ENCODE measurements around the gene CD300C.

Gene CD300C

DNA sequence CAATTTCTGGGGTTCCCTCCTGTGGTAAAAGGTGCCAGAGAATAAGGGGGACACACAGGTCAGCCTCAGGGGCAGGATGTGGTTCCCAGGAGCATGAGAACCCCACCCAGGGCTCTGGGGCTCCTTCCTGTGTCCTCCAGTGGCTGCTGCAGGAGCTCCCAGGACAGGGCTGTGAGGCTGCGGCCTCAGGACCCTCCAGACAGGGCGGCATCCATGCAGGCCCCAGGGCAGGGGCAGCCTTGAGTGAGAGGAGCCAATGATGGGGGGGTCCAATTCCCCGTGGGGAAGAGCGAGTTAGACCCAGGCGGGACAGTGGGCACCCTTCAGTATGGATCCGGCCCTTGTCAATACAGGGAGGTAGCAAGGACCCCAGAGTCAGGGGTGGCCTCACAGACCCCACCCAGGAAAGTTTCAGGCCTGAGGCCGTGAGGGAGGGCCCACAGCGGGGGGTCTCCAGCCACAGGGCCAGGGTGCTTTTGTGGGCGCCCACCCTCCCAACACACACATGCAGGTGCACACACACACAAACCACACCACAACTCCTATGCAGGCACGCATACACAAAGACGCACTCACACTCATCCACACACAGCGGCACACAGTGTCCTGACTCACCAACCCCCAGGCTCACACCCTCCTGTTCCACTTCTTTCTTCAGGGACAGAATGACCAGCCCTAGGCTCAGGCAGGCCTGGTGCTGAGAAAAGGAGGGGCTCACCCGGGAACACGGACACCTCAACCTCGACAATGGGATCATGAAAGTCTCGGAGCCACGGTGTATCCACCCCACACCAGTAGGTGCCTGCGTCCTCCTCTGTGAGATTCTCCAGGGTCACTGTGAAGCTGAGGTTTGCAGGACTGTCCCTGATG, 1.8 kb downstream of the CD300C start:
- Histone ChIP-seq H3K27me3 (ENCODE audit: control insufficient read depth in 1 of 2, insufficient read depth in 1 of 2, low read length in 2 of 2) (peaks cover 8 to 54% of the 10 kb centered on the region in 2 experiments), H2BK12ac (ENCODE audit: low read length in 2 of 2) (no peak overlapping the region), H3K4me1 (ENCODE audit: control insufficient read depth, insufficient read depth, low read depth, low read length) (peaks cover 2% of the 10 kb centered on the region), H4K91ac (ENCODE audit: low read length) (no peak overlapping the region), H3K4ac (ENCODE audit: low read depth in 1 of 2, low read length in 2 of 2) (no peak overlapping the region), H3K27ac (ENCODE audit: low read length, poor library complexity, severe bottlenecking) (no peak overlapping the region), H2BK15ac (ENCODE audit: low read depth, poor library complexity, severe bottlenecking) (no peak overlapping the region), H2AFZ (ENCODE audit: low read depth, low read length) (no peak overlapping the region), H3K4me2 (ENCODE audit: low read length, poor library complexity, severe bottlenecking) (no peak overlapping the region), H3K9ac (ENCODE audit: low read length) (no peak overlapping the region), H3K14ac (ENCODE audit: low read length in 2 of 2) (no peak overlapping the region), H2BK5ac (ENCODE audit: low read depth, low read length, poor library complexity, severe bottlenecking) (no peak overlapping the region), H3K18ac (ENCODE audit: low read depth in 1 of 2, low read length in 2 of 2) (no peak overlapping the region), H3K79me1 (replicated peaks; ENCODE audit: low read length, poor library complexity, severe bottlenecking) (no peaks in the 10 kb centered on the region), H3K9me3 (ENCODE audit: control insufficient read depth, low read length) (no peaks in the 10 kb centered on the region), H3K23ac (ENCODE audit: low read length in 2 of 2) (no peak overlapping the region), H4K8ac (ENCODE audit: low read length) (no peak overlapping the region), H2BK120ac (ENCODE audit: low read depth, low read length) (no peak overlapping the region), H3K36me3 (ENCODE audit: control insufficient read depth in 1 of 2, insufficient read depth in 2 of 2, low read depth in 1 of 2, low read length in 2 of 2) (no peaks in the 10 kb centered on the region), H3K4me3 (ENCODE audit: insufficient read depth in 1 of 2, low read depth in 1 of 2, low read length in 2 of 2) (no peak overlapping the region), H2AK5ac (ENCODE audit: low read length, severe bottlenecking) (no peak overlapping the region)
- 88% methylated on average over 18 of the region's 18 CpGs for WGBS
- DNase-seq: no peak

DNA sequence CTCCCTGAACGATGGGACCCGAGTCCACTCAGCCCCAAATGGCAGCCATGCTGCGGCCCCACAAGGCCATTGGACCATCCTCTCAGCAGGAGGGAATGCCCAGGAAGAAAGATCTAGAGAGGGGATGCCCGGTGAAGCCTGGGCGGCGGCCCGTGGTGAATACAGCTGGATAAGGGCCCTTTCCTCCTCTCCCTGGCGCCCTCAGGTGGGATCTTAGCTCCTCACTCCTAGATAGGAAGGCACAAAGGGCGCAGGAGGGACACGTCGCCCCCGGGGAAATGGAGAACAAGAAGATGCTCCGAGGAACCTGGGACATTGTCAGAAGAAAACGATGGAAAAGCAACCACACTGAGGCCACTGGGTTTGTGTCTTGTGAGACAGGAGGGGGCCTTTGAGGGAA, 2.5 kb downstream of the CD300C start:
- H3K27ac ChIP-seq (ENCODE audit: low read length, poor library complexity, severe bottlenecking): no peak overlapping the region
- no peaks in the 10 kb centered on the region for H3K79me1 ChIP-seq (replicated peaks; ENCODE audit: low read length, poor library complexity, severe bottlenecking)
- no peak overlapping the region for H2BK120ac ChIP-seq (ENCODE audit: low read depth, low read length)
- H3K18ac ChIP-seq (ENCODE audit: low read depth in 1 of 2, low read length in 2 of 2): no peak overlapping the region
- DNase-seq: no peak
- no peak overlapping the region for H3K4me2 ChIP-seq (ENCODE audit: low read length, poor library complexity, severe bottlenecking)
- no peak overlapping the region for H3K4ac ChIP-seq (ENCODE audit: low read depth in 1 of 2, low read length in 2 of 2)
- H3K4me1 ChIP-seq (ENCODE audit: control insufficient read depth, insufficient read depth, low read depth, low read length): peaks cover 2% of the 10 kb centered on the region
- no peak overlapping the region for H2AFZ ChIP-seq (ENCODE audit: low read depth, low read length)
- no peak overlapping the region for H3K4me3 ChIP-seq (ENCODE audit: insufficient read depth in 1 of 2, low read depth in 1 of 2, low read length in 2 of 2)
- WGBS: 72% methylated on average over 14 of the region's 14 CpGs
- no peak overlapping the region for H4K8ac ChIP-seq (ENCODE audit: low read length)
- H3K9me3 ChIP-seq (ENCODE audit: control insufficient read depth, low read length): no peaks in the 10 kb centered on the region
- no peak overlapping the region for H2AK5ac ChIP-seq (ENCODE audit: low read length, severe bottlenecking)
- H3K9ac ChIP-seq (ENCODE audit: low read length): no peak overlapping the region
- H2BK12ac ChIP-seq (ENCODE audit: low read length in 2 of 2): no peak overlapping the region
- peaks cover 5 to 53% of the 10 kb centered on the region in 2 experiments for H3K27me3 ChIP-seq (ENCODE audit: control insufficient read depth in 1 of 2, insufficient read depth in 1 of 2, low read length in 2 of 2)
- no peak overlapping the region for H3K23ac ChIP-seq (ENCODE audit: low read length in 2 of 2)
- no peaks in the 10 kb centered on the region for H3K36me3 ChIP-seq (ENCODE audit: control insufficient read depth in 1 of 2, insufficient read depth in 2 of 2, low read depth in 1 of 2, low read length in 2 of 2)
- H2BK15ac ChIP-seq (ENCODE audit: low read depth, poor library complexity, severe bottlenecking): no peak overlapping the region
- no peak overlapping the region for H4K91ac ChIP-seq (ENCODE audit: low read length)
- H2BK5ac ChIP-seq (ENCODE audit: low read depth, low read length, poor library complexity, severe bottlenecking): no peak overlapping the region
- H3K14ac ChIP-seq (ENCODE audit: low read length in 2 of 2): no peak overlapping the region

DNA sequence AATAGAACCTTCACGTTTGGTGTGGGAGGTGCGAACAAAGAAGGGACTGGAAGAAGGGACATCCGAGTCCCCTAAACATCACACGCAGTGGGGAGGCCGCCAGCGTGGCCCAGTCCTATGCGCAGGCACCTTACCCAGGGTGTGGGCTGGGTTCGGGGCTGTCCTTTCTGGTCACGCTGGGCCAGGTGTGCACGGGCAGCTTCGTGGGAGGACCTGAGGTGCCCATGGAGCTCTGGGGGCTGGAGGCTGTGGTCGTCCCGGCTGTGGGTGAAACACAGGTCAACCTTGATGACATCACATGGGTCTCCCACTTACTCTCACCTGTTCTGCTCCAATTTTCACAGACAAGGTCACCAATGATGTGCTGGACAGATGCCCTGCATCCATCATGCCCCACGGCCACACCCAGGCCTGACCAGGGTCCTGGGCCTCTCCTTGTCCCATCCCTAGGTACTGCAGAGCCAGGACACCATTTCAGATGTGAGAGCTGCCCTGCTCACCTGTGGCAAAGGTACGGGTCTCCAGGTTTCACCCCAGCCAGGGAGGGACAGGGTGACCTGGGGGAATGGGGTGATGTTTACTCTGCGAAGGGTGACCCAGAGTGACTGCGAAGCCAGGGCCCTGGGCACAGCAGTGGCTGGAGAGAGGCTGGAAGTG, 3.1 kb downstream of the CD300C start:
- Histone ChIP-seq H2BK120ac (ENCODE audit: low read depth, low read length) (no peak overlapping the region), H2AFZ (ENCODE audit: low read depth, low read length) (no peak overlapping the region), H2BK12ac (ENCODE audit: low read length in 2 of 2) (no peak overlapping the region), H3K27me3 (ENCODE audit: control insufficient read depth in 1 of 2, insufficient read depth in 1 of 2, low read length in 2 of 2) (peaks cover 9 to 53% of the 10 kb centered on the region in 2 experiments), H4K91ac (ENCODE audit: low read length) (no peak overlapping the region), H4K8ac (ENCODE audit: low read length) (no peak overlapping the region), H2AK5ac (ENCODE audit: low read length, severe bottlenecking) (no peak overlapping the region), H3K4me1 (ENCODE audit: control insufficient read depth, insufficient read depth, low read depth, low read length) (peaks cover 2% of the 10 kb centered on the region), H3K18ac (ENCODE audit: low read depth in 1 of 2, low read length in 2 of 2) (no peak overlapping the region), H3K4me3 (ENCODE audit: insufficient read depth in 1 of 2, low read depth in 1 of 2, low read length in 2 of 2) (peak overlapping the region in 1 of 2 experiments; percentile 10), H3K9ac (ENCODE audit: low read length) (no peak overlapping the region), H3K4me2 (ENCODE audit: low read length, poor library complexity, severe bottlenecking) (no peak overlapping the region), H2BK15ac (ENCODE audit: low read depth, poor library complexity, severe bottlenecking) (no peak overlapping the region), H3K9me3 (ENCODE audit: control insufficient read depth, low read length) (no peaks in the 10 kb centered on the region), H3K27ac (ENCODE audit: low read length, poor library complexity, severe bottlenecking) (no peak overlapping the region), H3K4ac (ENCODE audit: low read depth in 1 of 2, low read length in 2 of 2) (no peak overlapping the region), H3K23ac (ENCODE audit: low read length in 2 of 2) (no peak overlapping the region), H2BK5ac (ENCODE audit: low read depth, low read length, poor library complexity, severe bottlenecking) (no peak overlapping the region), H3K36me3 (ENCODE audit: control insufficient read depth in 1 of 2, insufficient read depth in 2 of 2, low read depth in 1 of 2, low read length in 2 of 2) (no peaks in the 10 kb centered on the region), H3K79me1 (replicated peaks; ENCODE audit: low read length, poor library complexity, severe bottlenecking) (no peaks in the 10 kb centered on the region), H3K14ac (ENCODE audit: low read length in 2 of 2) (no peak overlapping the region)
- 85% methylated on average over 17 of the region's 17 CpGs for whole genome bisulfite sequencing
- DNase-seq: no peak

DNA sequence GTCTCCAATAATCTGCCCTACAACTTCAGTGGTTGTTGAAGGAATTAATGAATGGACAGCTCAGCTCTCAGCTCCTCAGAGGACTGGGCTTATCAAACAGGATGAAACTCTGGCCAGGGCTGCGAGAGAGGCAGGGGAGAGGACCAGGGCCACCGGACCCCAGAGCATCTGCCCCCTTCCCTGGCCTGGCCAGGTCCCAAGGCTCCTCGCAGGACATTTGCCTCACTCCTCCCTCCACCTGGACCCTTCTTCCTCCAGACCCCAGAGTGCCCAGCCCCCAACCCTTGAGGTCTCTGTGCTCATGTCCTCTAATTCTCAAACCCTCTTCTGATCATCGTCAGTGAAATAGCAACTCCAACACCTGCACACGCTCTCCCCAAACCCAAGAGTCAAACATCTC, 3.7 kb downstream of the CD300C start:
- H2AFZ ChIP-seq (ENCODE audit: low read depth, low read length): no peak overlapping the region

More for the DNA sequence above, 3.7 kb downstream of the CD300C start:
- Histone ChIP-seq H3K4me1 (ENCODE audit: control insufficient read depth, insufficient read depth, low read depth, low read length) (peaks cover 2% of the 10 kb centered on the region), H4K91ac (ENCODE audit: low read length) (no peak overlapping the region), H4K8ac (ENCODE audit: low read length) (no peak overlapping the region), H3K4ac (ENCODE audit: low read depth in 1 of 2, low read length in 2 of 2) (no peak overlapping the region), H2BK5ac (ENCODE audit: low read depth, low read length, poor library complexity, severe bottlenecking) (no peak overlapping the region), H3K4me3 (ENCODE audit: insufficient read depth in 1 of 2, low read depth in 1 of 2, low read length in 2 of 2) (no peak overlapping the region), H2BK120ac (ENCODE audit: low read depth, low read length) (no peak overlapping the region), H3K27me3 (ENCODE audit: control insufficient read depth in 1 of 2, insufficient read depth in 1 of 2, low read length in 2 of 2) (peaks cover 9 to 58% of the 10 kb centered on the region in 2 experiments), H3K27ac (ENCODE audit: low read length, poor library complexity, severe bottlenecking) (no peak overlapping the region), H3K9ac (ENCODE audit: low read length) (no peak overlapping the region), H2BK15ac (ENCODE audit: low read depth, poor library complexity, severe bottlenecking) (no peak overlapping the region), H3K23ac (ENCODE audit: low read length in 2 of 2) (no peak overlapping the region), H3K14ac (ENCODE audit: low read length in 2 of 2) (no peak overlapping the region), H2AK5ac (ENCODE audit: low read length, severe bottlenecking) (no peak overlapping the region), H3K9me3 (ENCODE audit: control insufficient read depth, low read length) (no peaks in the 10 kb centered on the region), H3K18ac (ENCODE audit: low read depth in 1 of 2, low read length in 2 of 2) (no peak overlapping the region), H3K4me2 (ENCODE audit: low read length, poor library complexity, severe bottlenecking) (no peak overlapping the region), H3K79me1 (replicated peaks; ENCODE audit: low read length, poor library complexity, severe bottlenecking) (no peaks in the 10 kb centered on the region), H3K36me3 (ENCODE audit: control insufficient read depth in 1 of 2, insufficient read depth in 2 of 2, low read depth in 1 of 2, low read length in 2 of 2) (no peaks in the 10 kb centered on the region), H2BK12ac (ENCODE audit: low read length in 2 of 2) (no peak overlapping the region)
- no peak for DNase-seq
- 88% methylated on average over 5 of the region's 5 CpGs for WGBS
